ENCODE results near the gene TMEM101.
A peak's percentile ranks its signal among the peaks of the same experiment; 100 is the strongest.
"Not testable (repeated sequence)": the region's sequence is repeated elsewhere in the genome, so short reads cannot be mapped to it uniquely, and the experiment has no call there.

TMEM101 gene

GRCh38 chr17:44023545-44024270 is 8.9 kb upstream of the TMEM101 start:
- no peak for DNase-seq

GRCh38 chr17:44022246-44022645 is 7.5 kb upstream of the TMEM101 start:
- DNase-seq, result no peak

- DNase-seq, result not testable (repeated sequence)
Measured at GRCh38 chr17:44021227-44021626, 6.5 kb upstream of the TMEM101 start.

GRCh38 chr17:44014133-44014436 is 678 bp downstream of the TMEM101 start:
- DNase-seq, result no peak

- DNase-seq, result no peak
Measured at GRCh38 chr17:44012874-44013273, 1.9 kb downstream of the TMEM101 start.

GRCh38 chr17:44012391-44012790 is 2.4 kb downstream of the TMEM101 start:
- DNase-seq, result no peak

- DNase-seq, result no peak
Measured at GRCh38 chr17:44011876-44012275, 2.9 kb downstream of the TMEM101 start.

GRCh38 chr17:44010966-44011647 is 3.7 kb downstream of the TMEM101 start:
- DNase-seq, result no peak

GRCh38 chr17:44008205-44008909 is 6.4 kb downstream of the TMEM101 start:
- DNase-seq, result no peak

- no peak for DNase-seq
Measured at GRCh38 chr17:44007346-44008204, 7.2 kb downstream of the TMEM101 start.

GRCh38 chr17:44006598-44007345 is 8.0 kb downstream of the TMEM101 start:
- DNase-seq, result peak; percentile 94 to 97 (median 95)

GRCh38 chr17:44006272-44006597 is 8.5 kb downstream of the TMEM101 start:
- DNase-seq, result no peak

GRCh38 chr17:44005527-44006271 is 9.1 kb downstream of the TMEM101 start:
- peak in 2 of 4 experiments; percentile 16 to 20 for DNase-seq

- no peak for DNase-seq
Measured at GRCh38 chr17:44004761-44005526, 9.8 kb downstream of the TMEM101 start.

- DNase-seq, result no peak
Measured at GRCh38 chr17:44004077-44004760, 10.5 kb downstream of the TMEM101 start, which contains the start of gene NAGS. NAGS (plus strand) TSS chr17:44004622; CDS start chr17:44004664, 42 bp downstream.

- no peak for DNase-seq
Measured at GRCh38 chr17:44002141-44002848, 12.5 kb downstream of the TMEM101 start.

GRCh38 chr17:44001461-44001920 is 13.3 kb downstream of the TMEM101 start:
- no peak for DNase-seq

GRCh38 chr17:44000871-44001460 is 13.8 kb downstream of the TMEM101 start:
- no peak for DNase-seq

Measured in activated CD4-positive, CD25-positive, alpha-beta regulatory T cell (primary cell).